ENCODE measurements around the gene FXYD2. TPM values are rescaled to one million over a fixed set of nuclear protein-coding genes. Genes with fewer than 3 reads are reported as not detected.
A peak's percentile ranks its signal among the peaks of the same experiment; 100 is the strongest.

FXYD2 gene
- total RNA-seq, 1 experiment from 2014 or later = 1.4 TPM

DNA sequence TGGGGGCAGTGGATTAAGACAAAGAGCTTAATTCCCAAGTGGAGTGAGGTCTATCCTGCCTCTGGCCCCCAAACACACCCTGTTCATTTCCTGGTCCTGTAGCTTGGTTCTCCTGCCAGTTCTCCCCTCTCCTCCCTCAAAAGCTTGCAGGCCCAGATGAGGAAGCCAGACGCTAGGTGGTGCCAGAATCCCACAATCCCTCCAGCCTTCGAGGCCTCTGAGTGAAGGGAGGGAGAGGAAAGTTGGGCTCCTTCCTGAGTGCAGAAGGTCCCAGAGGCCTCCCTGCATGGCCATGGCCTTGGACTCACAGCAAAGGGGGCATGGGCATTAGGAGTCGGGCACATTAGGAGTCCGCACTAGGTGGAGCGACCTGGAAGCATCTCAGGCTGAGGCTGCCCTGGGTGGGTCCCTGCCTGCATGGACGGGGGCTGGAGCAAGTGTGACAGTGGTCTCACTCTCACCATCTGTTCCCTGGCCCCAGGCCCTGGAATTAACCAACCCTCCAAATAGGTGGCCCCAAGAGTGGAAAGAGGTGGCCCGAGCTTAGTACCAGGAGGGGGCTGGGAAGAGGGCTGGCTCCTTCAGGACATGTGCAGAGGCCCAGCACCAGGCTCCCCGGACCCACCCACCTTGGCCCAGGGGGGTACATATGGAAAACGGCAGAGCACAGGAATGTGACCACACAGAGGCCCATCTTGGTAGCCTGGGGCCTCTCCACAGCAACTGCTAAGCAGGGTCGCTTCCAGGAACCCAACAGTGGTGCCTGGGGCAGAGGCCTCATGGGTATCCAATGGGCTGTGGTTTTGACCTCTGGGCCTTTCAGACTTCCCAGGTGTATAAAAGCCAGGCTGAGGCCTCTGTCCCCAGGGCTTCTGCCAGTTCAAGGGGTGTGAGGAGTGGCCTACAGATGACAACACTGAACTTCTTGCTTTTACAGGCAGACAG lies 5.2 kb downstream of the FXYD2 start:
- TF ChIP-seq FOXP1 (CRISPR knock-in tag; IDR thresholded peaks at IDR 0.05; ENCODE audit: borderline replicate concordance) (peak; percentile 18; the same call in 1 of the 2 replicates), GTF2I (CRISPR knock-in tag; conservative IDR thresholded peaks at IDR 0.05) (no peak), SP1 (CRISPR knock-in tag; conservative IDR thresholded peaks at IDR 0.05) (0 out of 2 replicates have a peak, but pooled peaks have one; percentile 33)
- DNase-seq (ENCODE audit: low spot score) (peak; percentile 82), ATAC-seq (peak; percentile 43)
- Mint-ChIP-seq H3K27me3 (ENCODE audit: low read depth) (peaks cover 5% of the 10 kb centered on the region; the same call in 1 of the 2 replicates), H3K4me3 (no peak overlapping the region), H3K27ac (no peak overlapping the region), H3K36me3 (no peaks in the 10 kb centered on the region), H3K4me1 (peaks cover 59% of the 10 kb centered on the region), H3K9me3 (no peaks in the 10 kb centered on the region)
- POLR2A ChIA-PET = no interaction called here
- CTCF ChIA-PET = interaction anchor here (0.6 to 13.0 kb wide), 38 partner anchors 10 to 393 kb away, joined by 3 to 336 read pairs (median 5); partner anchors contain the start of genes IL10RA and TMPRSS13

GRCh38 chr11:117818041-117818873 lies 6.3 kb downstream of the FXYD2 start:
- H3K4me1 Mint-ChIP-seq = peaks cover 60% of the 10 kb centered on the region

DNA sequence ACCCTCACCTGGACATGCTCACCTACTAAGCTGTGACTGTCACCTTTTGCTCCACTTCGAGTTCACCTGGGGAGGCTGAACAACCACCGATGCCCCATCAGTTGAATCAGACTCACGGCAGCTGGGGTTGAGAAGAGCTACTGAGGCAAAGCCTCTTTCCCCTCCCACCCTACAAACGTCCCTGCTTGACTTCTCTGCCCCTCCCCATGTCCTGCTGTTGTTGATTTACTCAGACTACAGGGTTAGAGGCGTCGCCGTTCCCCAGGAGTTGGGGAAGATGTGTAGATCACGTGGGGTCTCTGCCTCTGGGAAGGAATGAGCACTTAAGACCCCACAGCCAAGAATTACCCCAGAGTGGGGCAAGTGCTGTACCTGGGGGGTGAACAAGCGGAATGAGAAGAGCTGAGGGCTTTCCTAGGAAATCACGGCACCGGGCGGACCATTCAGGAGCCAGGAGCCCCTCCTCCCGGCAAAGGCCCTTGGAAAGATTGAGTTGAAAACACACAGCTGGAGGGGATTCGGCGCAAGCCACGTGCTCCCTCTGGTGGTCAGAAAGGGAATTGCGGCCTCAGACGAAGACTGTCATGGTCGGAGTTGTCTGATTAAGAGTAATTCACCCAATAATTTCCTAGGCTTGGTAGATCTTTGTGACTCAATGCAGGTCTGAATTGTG lies 7.0 kb downstream of the FXYD2 start:
- H3K9me3 Mint-ChIP-seq = no peaks in the 10 kb centered on the region
- no peaks in the 10 kb centered on the region for H3K36me3 Mint-ChIP-seq
- no peak overlapping the region for H3K27ac Mint-ChIP-seq
- ATAC-seq (peak; percentile 33), DNase-seq (ENCODE audit: low spot score) (peak; percentile 89)
- ChIA-PET CTCF (interaction anchor here (0.6 to 13.0 kb wide), 57 partner anchors 9 to 489 kb away, joined by 3 to 336 read pairs (median 4); partner anchors contain the start of genes CEP164, DSCAML1, FXYD6 and IL10RA), POLR2A (no interaction called here)
- H3K27me3 Mint-ChIP-seq (ENCODE audit: low read depth) = peaks cover 5% of the 10 kb centered on the region; the same call in 1 of the 2 replicates
- H3K4me1 Mint-ChIP-seq = peaks cover 56% of the 10 kb centered on the region
- peak overlapping the region; percentile 48 for H3K4me3 Mint-ChIP-seq
- TF ChIP-seq CREB1 (CRISPR knock-in tag; IDR thresholded peaks at IDR 0.05) (no peak), SP1 (CRISPR knock-in tag; conservative IDR thresholded peaks at IDR 0.05) (0 out of 2 replicates have a peak, but pooled peaks have one; percentile 29), PRRX2 (CRISPR knock-in tag; IDR thresholded peaks at IDR 0.05) (no peak), ZNF425 (CRISPR knock-in tag; conservative IDR thresholded peaks at IDR 0.05) (no peak), NFE2L1 (CRISPR knock-in tag; IDR thresholded peaks at IDR 0.05) (no peak), USF2 (CRISPR knock-in tag; IDR thresholded peaks at IDR 0.05) (peak; percentile 81), CTCF (IDR thresholded peaks at IDR 0.05) (peak; percentile 99), ZNF121 (CRISPR knock-in tag; IDR thresholded peaks at IDR 0.05) (no peak)
- TF ChIP-seq, protein P1, sequence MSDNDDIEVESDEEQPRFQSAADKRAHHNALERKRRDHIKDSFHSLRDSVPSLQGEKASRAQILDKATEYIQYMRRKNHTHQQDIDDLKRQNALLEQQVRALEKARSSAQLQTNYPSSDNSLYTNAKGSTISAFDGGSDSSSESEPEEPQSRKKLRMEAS (CRISPR knock-in tag; IDR thresholded peaks at IDR 0.05) = peak; percentile 57; the same call in 1 of the 2 replicates
- TF ChIP-seq, protein P2, sequence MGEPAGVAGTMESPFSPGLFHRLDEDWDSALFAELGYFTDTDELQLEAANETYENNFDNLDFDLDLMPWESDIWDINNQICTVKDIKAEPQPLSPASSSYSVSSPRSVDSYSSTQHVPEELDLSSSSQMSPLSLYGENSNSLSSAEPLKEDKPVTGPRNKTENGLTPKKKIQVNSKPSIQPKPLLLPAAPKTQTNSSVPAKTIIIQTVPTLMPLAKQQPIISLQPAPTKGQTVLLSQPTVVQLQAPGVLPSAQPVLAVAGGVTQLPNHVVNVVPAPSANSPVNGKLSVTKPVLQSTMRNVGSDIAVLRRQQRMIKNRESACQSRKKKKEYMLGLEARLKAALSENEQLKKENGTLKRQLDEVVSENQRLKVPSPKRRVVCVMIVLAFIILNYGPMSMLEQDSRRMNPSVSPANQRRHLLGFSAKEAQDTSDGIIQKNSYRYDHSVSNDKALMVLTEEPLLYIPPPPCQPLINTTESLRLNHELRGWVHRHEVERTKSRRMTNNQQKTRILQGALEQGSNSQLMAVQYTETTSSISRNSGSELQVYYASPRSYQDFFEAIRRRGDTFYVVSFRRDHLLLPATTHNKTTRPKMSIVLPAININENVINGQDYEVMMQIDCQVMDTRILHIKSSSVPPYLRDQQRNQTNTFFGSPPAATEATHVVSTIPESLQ (CRISPR knock-in tag; IDR thresholded peaks at IDR 0.05) = no peak

More at GRCh38 chr11:117818041-117818873, 6.3 kb downstream of the FXYD2 start:
- H3K27ac Mint-ChIP-seq = no peak overlapping the region
- DNase-seq (ENCODE audit: low spot score) = no peak
- no peaks in the 10 kb centered on the region for H3K36me3 Mint-ChIP-seq
- POLR2A ChIA-PET = no interaction called here
- TF ChIP-seq CTCF (IDR thresholded peaks at IDR 0.05) (peak; percentile 14; the same call in 1 of the 2 replicates), SOX15 (CRISPR knock-in tag; IDR thresholded peaks at IDR 0.05) (no peak)
- H3K9me3 Mint-ChIP-seq = no peaks in the 10 kb centered on the region
- H3K27me3 Mint-ChIP-seq (ENCODE audit: low read depth) = peaks cover 5% of the 10 kb centered on the region; the same call in 1 of the 2 replicates
- H3K4me3 Mint-ChIP-seq = no peak overlapping the region; the same call in 1 of the 2 replicates
- CTCF ChIA-PET = interaction anchor here (0.6 to 13.0 kb wide), 65 partner anchors 9 to 407 kb away, joined by 3 to 336 read pairs (median 4); partner anchors contain the start of genes DSCAML1, FXYD6, IL10RA and TMPRSS13
- ATAC-seq = no peak

Measured in WTC11 (cell line).